Endothelial cell of umbilical vein (primary cell): ENCODE measurements around the gene OTUD5. TPM values are rescaled to one million over a fixed set of nuclear protein-coding genes. Genes with fewer than 3 reads are reported as not detected.

Experiments used
- BruUV-seq: library from RNA; stranded (reverse); fragments of 400-500 nt; replicated peaks from 2 replicates; lab custom pipeline; 2021; lab: Mats Ljungman, UMichigan
- CTCF ChIA-PET: fragments of 300-600, 350-600 bp; sonication (Branson Sonifier 250); formaldehyde crosslinking; loops from one replicate; lab custom pipeline; 2021; ENCODE audit warnings: antibody characterized with exemption, inconsistent platforms; lab: Charles Lee
- POLR2A ChIA-PET: fragments of 300-600, 350-600 bp; sonication (Branson Sonifier 250); formaldehyde crosslinking; loops from one replicate; lab custom pipeline; 2021; ENCODE audit warnings: antibody characterized with exemption, inconsistent platforms; lab: Charles Lee
- DNase-seq: peaks from one replicate; pipeline ENCODE4 v3.0.0-alpha.2; 2011; ENCODE audit warnings: low read depth, low spot score
- FAIRE-seq: peaks from 2 replicates; lab custom pipeline; 2011; peaks lifted over from hg19 to GRCh38; lab: Jason Lieb, UNC
- H2AFZ ChIP-seq: 2 replicates; pipeline ENCODE4 v1.6.0; 2012; ENCODE audit warnings: low read depth, low read length, control low read depth, inconsistent platforms
- H3K27ac ChIP-seq: 2 replicates; pipeline ENCODE4 v1.5.1; 2011; ENCODE audit warnings: low read depth, mild to moderate bottlenecking, control low read depth, low read length, moderate library complexity; ENCODE audit not compliant: insufficient read depth
- H3K27me3 ChIP-seq, 2 experiments: 2 replicates each; pipeline versions ENCODE4 v1.6.0 to v1.6.1; 2011; ENCODE audit warnings: low read length in 2 of 2, mixed read lengths in 1 of 2; ENCODE audit not compliant: control insufficient read depth in 2 of 2, insufficient read depth in 2 of 2
- H3K36me3 ChIP-seq, 2 experiments: 2 replicates in 1 of 2; 3 replicates in 1 of 2; pipeline ENCODE4 v1.5.1; 2011; ENCODE audit warnings: low read length in 2 of 2, mild to moderate bottlenecking in 1 of 2, moderate library complexity in 1 of 2; ENCODE audit not compliant: control insufficient read depth in 2 of 2, insufficient read depth in 2 of 2; ENCODE audit errors: extremely low read depth in 1 of 2
- H3K4me1 ChIP-seq: 3 replicates; pipeline ENCODE4 v1.5.1; 2011; ENCODE audit warnings: mild to moderate bottlenecking, low read length; ENCODE audit not compliant: control insufficient read depth, insufficient read depth; ENCODE audit errors: extremely low read depth
- H3K4me2 ChIP-seq: 2 replicates; pipeline ENCODE4 v1.6.1; 2011; ENCODE audit warnings: low read length, control low read depth, mixed read lengths; ENCODE audit not compliant: insufficient read depth
- H3K4me3 ChIP-seq, 3 experiments: fragments of 200-600 bp in 1 of 3; sonication (generic), shearing (Covaris generic) in 1 of 3; replicated peaks in 1 of 3; 2 replicates each; pipeline ENCODE4 v1.5.1; 2011 to 2016; ENCODE audit warnings: control low read depth in 3 of 3, low read length in 3 of 3, mild to moderate bottlenecking in 2 of 3, inconsistent platforms in 1 of 3, low read depth in 1 of 3, moderate library complexity in 1 of 3; ENCODE audit not compliant: insufficient read depth in 1 of 3
- H3K79me2 ChIP-seq: 2 replicates; pipeline ENCODE4 v1.6.0; 2012; ENCODE audit warnings: low read length, inconsistent platforms; ENCODE audit not compliant: control insufficient read depth, insufficient read depth
- H3K9ac ChIP-seq: replicated peaks from 2 replicates; pipeline ENCODE3; 2011; ENCODE audit warnings: low read length, control low read depth; ENCODE audit not compliant: insufficient read depth; ENCODE audit errors: extremely low read depth
- H3K9me1 ChIP-seq: replicated peaks from 3 replicates; pipeline ENCODE4 v1.6.0; 2011; ENCODE audit warnings: mild to moderate bottlenecking, low read length; ENCODE audit not compliant: control insufficient read depth, insufficient read depth; ENCODE audit errors: extremely low read depth
- H3K9me3 ChIP-seq: replicated peaks from 2 replicates; pipeline ENCODE4 v1.5.1; 2012; ENCODE audit warnings: low read length, inconsistent platforms; ENCODE audit not compliant: control insufficient read depth, insufficient read depth
- H4K20me1 ChIP-seq: replicated peaks from 2 replicates; pipeline ENCODE3; 2011; ENCODE audit warnings: mild to moderate bottlenecking, low read length; ENCODE audit not compliant: control insufficient read depth, insufficient read depth; ENCODE audit errors: extremely low read depth
- CTCF ChIP-seq, 2 donors: IDR thresholded peaks; 1 replicate in 1 of 2; 2 replicates in 1 of 2; pipeline ENCODE4 v1.5.1; 2011; ENCODE audit warnings: low read length in 2 of 2, mild to moderate bottlenecking in 2 of 2, moderate library complexity in 2 of 2, control low read depth in 1 of 2, inconsistent platforms in 1 of 2, low read depth in 1 of 2; ENCODE audit not compliant: insufficient read depth in 1 of 2; ENCODE audit errors: extremely low read depth in 1 of 2
- EZH2 ChIP-seq: IDR thresholded peaks from 2 replicates; pipeline ENCODE4 v1.6.1; 2012; ENCODE audit warnings: borderline replicate concordance, low read depth, mild to moderate bottlenecking, moderate library complexity, low read length, inconsistent platforms; ENCODE audit not compliant: severe bottlenecking
- FOS ChIP-seq: IDR thresholded peaks from 2 replicates; pipeline ENCODE4 v1.6.1; 2011; ENCODE audit warnings: mild to moderate bottlenecking, low read length, moderate library complexity, borderline replicate concordance; ENCODE audit not compliant: insufficient read depth
- GATA2 ChIP-seq: IDR thresholded peaks from 2 replicates; pipeline ENCODE4 v1.7.0; 2011; ENCODE audit warnings: low read depth, mild to moderate bottlenecking, moderate library complexity, mixed read lengths, low read length; ENCODE audit not compliant: insufficient read length, insufficient read depth
- JUN ChIP-seq: IDR thresholded peaks from 2 replicates; pipeline ENCODE4 v1.6.1; 2011; ENCODE audit warnings: borderline replicate concordance, low read depth; ENCODE audit not compliant: insufficient read length, insufficient read depth
- MAX ChIP-seq: IDR thresholded peaks from 2 replicates; pipeline ENCODE4 v1.6.1; 2011; ENCODE audit not compliant: insufficient read depth, insufficient read length
- MYC ChIP-seq: IDR thresholded peaks from one replicate; pipeline ENCODE4 v1.6.1; 2011; ENCODE audit warnings: mild to moderate bottlenecking, low read depth, low read length
- POLR2A ChIP-seq: IDR thresholded peaks from 2 replicates; pipeline ENCODE4 v1.6.1; 2012; ENCODE audit warnings: low read depth, mild to moderate bottlenecking, control low read depth, low read length
- POLR2AphosphoS5 ChIP-seq: IDR thresholded peaks from 2 replicates; pipeline ENCODE4 v1.6.1; 2012; ENCODE audit warnings: low read depth, mild to moderate bottlenecking, control low read depth, low read length, moderate library complexity; ENCODE audit not compliant: insufficient read depth
- dilution Hi-C: fragments of 300-500 bp; cut with MboI; formaldehyde crosslinking; loops from one replicate; pipeline ENCODE4 v1.15.0; 2019; ENCODE audit warnings: low sequenced_read_pairs; ENCODE audit not compliant: extremely low pct_ligation_motif_present
- intact Hi-C: fragments of 100-400 bp; cut with micrococcal nuclease; formaldehyde crosslinking; loops from one replicate; pipeline ENCODE4 v1.10.0; 2022
- polyA plus RNA-seq, 4 experiments: library from polyadenylated mRNA; depleted of rRNA in 3 of 4; stranded (reverse) in 3 of 4; unstranded in 1 of 4; fragments of >200 nt; gene quantifications; 2 replicates each; pipeline versions ENCODE4 v1.2.1 to v1.2.3, GENCODE V29; 2011 to 2012; ENCODE audit warnings: missing spikeins in 1 of 4
- total RNA-seq: library from RNA; stranded (reverse); gene quantifications from 2 replicates; pipeline ENCODE4 v1.2.3, GENCODE V29; 2021

OTUD5 gene
- total and polyA plus RNA-seq, 2 donors (not counting 3 experiments of a cell fraction or from before 2014, with no cell fraction given), result 44.3 to 44.6 TPM

- DNase-seq (peak; percentile 1), FAIRE-seq (no peak)
- dilution Hi-C loops, result no loop called here
- H3K9me1 ChIP-seq, result no peaks in the 10 kb centered on the region
- ChIA-PET CTCF (no interaction called here), POLR2A (no interaction called here)
- no peak for TF ChIP-seq POLR2A
- no peak for TF ChIP-seq POLR2AphosphoS5
- TF ChIP-seq FOS, result no peak
- no peak for TF ChIP-seq GATA2
- TF ChIP-seq MAX, result no peak
- no peak for TF ChIP-seq EZH2
- TF ChIP-seq CTCF (IDR thresholded peaks at IDR 0.05; ENCODE audit: extremely low read depth in 1 of 2, insufficient read depth in 1 of 2, low read depth in 1 of 2, low read length in 2 of 2), result no peak
- no peak for TF ChIP-seq MYC
- no peak for TF ChIP-seq JUN
- intact Hi-C loops, result no loop called here
- no peak overlapping the region for H3K4me2 ChIP-seq
- H3K4me3 ChIP-seq, result no peak overlapping the region
- H3K4me1 ChIP-seq, result peaks cover 3% of the 10 kb centered on the region
- H3K27ac ChIP-seq, result no peak overlapping the region
- no TSS peak for BruUV-seq
- peaks cover 0 to 20% of the 10 kb centered on the region in 2 experiments for H3K36me3 ChIP-seq
- no peak overlapping the region for H3K9ac ChIP-seq
- no peak overlapping the region for H2AFZ ChIP-seq
- H3K27me3 ChIP-seq, result no peaks in the 10 kb centered on the region
- H4K20me1 ChIP-seq, result no peaks in the 10 kb centered on the region
- peaks cover 8% of the 10 kb centered on the region for H3K79me2 ChIP-seq
- H3K9me3 ChIP-seq, result no peaks in the 10 kb centered on the region
These were observed 39.6 kb upstream of the OTUD5 start for GRCh38 chrX:48996969-48997368.
